ENCODE measurements around the gene RIOK1.

GRCh38 chr6:7417684-7418083 lies 28.1 kb downstream of the RIOK1 start:
- TF ChIP-seq, protein P1, sequence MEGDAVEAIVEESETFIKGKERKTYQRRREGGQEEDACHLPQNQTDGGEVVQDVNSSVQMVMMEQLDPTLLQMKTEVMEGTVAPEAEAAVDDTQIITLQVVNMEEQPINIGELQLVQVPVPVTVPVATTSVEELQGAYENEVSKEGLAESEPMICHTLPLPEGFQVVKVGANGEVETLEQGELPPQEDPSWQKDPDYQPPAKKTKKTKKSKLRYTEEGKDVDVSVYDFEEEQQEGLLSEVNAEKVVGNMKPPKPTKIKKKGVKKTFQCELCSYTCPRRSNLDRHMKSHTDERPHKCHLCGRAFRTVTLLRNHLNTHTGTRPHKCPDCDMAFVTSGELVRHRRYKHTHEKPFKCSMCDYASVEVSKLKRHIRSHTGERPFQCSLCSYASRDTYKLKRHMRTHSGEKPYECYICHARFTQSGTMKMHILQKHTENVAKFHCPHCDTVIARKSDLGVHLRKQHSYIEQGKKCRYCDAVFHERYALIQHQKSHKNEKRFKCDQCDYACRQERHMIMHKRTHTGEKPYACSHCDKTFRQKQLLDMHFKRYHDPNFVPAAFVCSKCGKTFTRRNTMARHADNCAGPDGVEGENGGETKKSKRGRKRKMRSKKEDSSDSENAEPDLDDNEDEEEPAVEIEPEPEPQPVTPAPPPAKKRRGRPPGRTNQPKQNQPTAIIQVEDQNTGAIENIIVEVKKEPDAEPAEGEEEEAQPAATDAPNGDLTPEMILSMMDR (IDR thresholded peaks at IDR 0.05): no peak
- TF ChIP-seq POLR2A (IDR thresholded peaks at IDR 0.05): no peak
- TF ChIP-seq EP300 (IDR thresholded peaks at IDR 0.05): no peak

Data from ovary (tissue), 3 donors.